ENCODE data around the gene GABPB1.

GABPB1 gene

GRCh38 chr15:50249704-50250103 is 105.3 kb downstream of the GABPB1 start:
- no peak for DNase-seq (ENCODE audit: low read depth)
- no peak for TF ChIP-seq CTCF (IDR thresholded peaks at IDR 0.05; ENCODE audit: control insufficient read depth, insufficient read depth, low read depth, low read length, missing control alignments)
- H3K4me3 ChIP-seq (ENCODE audit: control insufficient read depth, low read depth, low read length): no peak overlapping the region

- no peak overlapping the region for H3K4me3 ChIP-seq (ENCODE audit: control insufficient read depth, low read depth, low read length)
- TF ChIP-seq CTCF (IDR thresholded peaks at IDR 0.05; ENCODE audit: control insufficient read depth, insufficient read depth, low read depth, low read length, missing control alignments): no peak
- no peak for DNase-seq (ENCODE audit: low read depth)
Observed at GRCh38 chr15:50248994-50249582, 105.9 kb downstream of the GABPB1 start.

DNA sequence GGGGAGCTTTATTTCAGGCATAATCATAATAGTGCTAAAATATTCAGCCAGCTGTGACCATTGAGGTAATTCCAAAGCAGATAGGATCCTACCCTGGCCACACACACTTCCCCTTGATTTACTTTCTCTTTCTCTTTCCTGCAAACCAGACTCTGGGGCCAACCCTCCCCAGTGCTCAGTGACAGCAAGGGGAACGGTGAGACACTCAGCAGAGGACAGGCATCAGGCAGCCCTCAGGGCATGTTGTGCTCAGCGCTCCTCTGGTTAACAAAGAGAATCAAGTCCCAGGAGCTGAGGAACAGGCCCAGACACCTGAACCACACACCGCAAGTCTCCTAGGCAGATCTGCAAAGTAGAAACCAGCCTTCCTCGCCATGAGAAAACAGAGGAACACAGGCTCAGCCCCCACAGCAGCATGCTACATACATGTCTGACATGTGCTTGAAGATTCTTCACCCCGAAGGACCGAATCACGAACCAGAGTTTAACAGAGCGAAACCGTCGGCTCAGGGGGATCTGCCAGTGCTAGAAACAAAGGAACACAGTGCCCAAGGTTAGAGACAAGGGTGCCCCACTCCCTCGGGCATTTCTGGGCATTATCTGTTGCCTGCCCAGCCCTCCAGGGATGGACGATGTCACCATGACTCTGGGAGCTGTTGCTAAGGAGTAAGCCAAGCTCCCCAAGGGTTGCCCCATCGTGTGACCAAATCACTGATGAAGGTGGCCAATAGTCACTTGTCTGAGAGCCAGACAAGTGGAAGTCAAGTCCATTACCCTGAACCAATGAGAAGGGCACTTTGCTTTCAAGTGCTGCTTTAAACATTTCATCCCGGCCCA is 107.0 kb downstream of the GABPB1 start:
- no peak overlapping the region for H3K4me3 ChIP-seq (ENCODE audit: control insufficient read depth, low read depth, low read length)
- no peak for DNase-seq (ENCODE audit: low read depth)

GRCh38 chr15:50246631-50247030 is 108.4 kb downstream of the GABPB1 start:
- no peak overlapping the region for H3K4me3 ChIP-seq (ENCODE audit: control insufficient read depth, low read depth, low read length)
- no peak for TF ChIP-seq CTCF (IDR thresholded peaks at IDR 0.05; ENCODE audit: control insufficient read depth, insufficient read depth, low read depth, low read length, missing control alignments)
- no peak for DNase-seq (ENCODE audit: low read depth)

More for the DNA sequence above, 107.0 kb downstream of the GABPB1 start:
- TF ChIP-seq CTCF (IDR thresholded peaks at IDR 0.05; ENCODE audit: control insufficient read depth, insufficient read depth, low read depth, low read length, missing control alignments): no peak

GRCh38 chr15:50244959-50245624 is 109.9 kb downstream of the GABPB1 start:
- no peak overlapping the region for H3K4me3 ChIP-seq (ENCODE audit: control insufficient read depth, low read depth, low read length)
- no peak for DNase-seq (ENCODE audit: low read depth)
- TF ChIP-seq CTCF (IDR thresholded peaks at IDR 0.05; ENCODE audit: control insufficient read depth, insufficient read depth, low read depth, low read length, missing control alignments): no peak

- no peak overlapping the region for H3K4me3 ChIP-seq (ENCODE audit: control insufficient read depth, low read depth, low read length)
- no peak for DNase-seq (ENCODE audit: low read depth)
- TF ChIP-seq CTCF (IDR thresholded peaks at IDR 0.05; ENCODE audit: control insufficient read depth, insufficient read depth, low read depth, low read length, missing control alignments): no peak
Observed at GRCh38 chr15:50244153-50244552, 110.8 kb downstream of the GABPB1 start.
